ENCODE data around the gene CISTR.

Gene CISTR

GRCh38 chr12:53776872-53777271 is 25.1 kb upstream of the CISTR start:
- no peak for TF ChIP-seq SPI1 (IDR thresholded peaks at IDR 0.05; ENCODE audit: borderline replicate concordance, low read depth)
- no peak for DNase-seq (ENCODE audit: low read depth in 1 of 2, low spot score in 1 of 2)
- Histone ChIP-seq H3K27me3 (ENCODE audit: insufficient read depth, poor library complexity, severe bottlenecking) (peaks cover 33% of the 10 kb centered on the region), H3K27ac (replicated peaks) (no peak overlapping the region), H3K4me3 (replicated peaks; ENCODE audit: insufficient read depth, low read length) (no peak overlapping the region)

- no peak for DNase-seq (ENCODE audit: low read depth in 1 of 2, low spot score in 1 of 2)
- Histone ChIP-seq H3K27me3 (ENCODE audit: insufficient read depth, poor library complexity, severe bottlenecking) (peaks cover 29% of the 10 kb centered on the region), H3K4me3 (replicated peaks; ENCODE audit: insufficient read depth, low read length) (no peak overlapping the region), H3K27ac (replicated peaks) (no peak overlapping the region)
- TF ChIP-seq GABPA (IDR thresholded peaks at IDR 0.05; ENCODE audit: low read depth) = no peak
- TF ChIP-seq CTCF (IDR thresholded peaks at IDR 0.05; ENCODE audit: insufficient read depth, low read length) = no peak
- no peak for TF ChIP-seq SPI1 (IDR thresholded peaks at IDR 0.05; ENCODE audit: borderline replicate concordance, low read depth)
- no peak for TF ChIP-seq POLR2AphosphoS5 (IDR thresholded peaks at IDR 0.05; ENCODE audit: low read depth)
Observed at GRCh38 chr12:53775478-53776145, 23.8 kb upstream of the CISTR start.

- Histone ChIP-seq H3K27ac (replicated peaks) (no peak overlapping the region), H3K4me3 (replicated peaks; ENCODE audit: insufficient read depth, low read length) (no peak overlapping the region), H3K27me3 (ENCODE audit: insufficient read depth, poor library complexity, severe bottlenecking) (peaks cover 38% of the 10 kb centered on the region)
- TF ChIP-seq CTCF (IDR thresholded peaks at IDR 0.05; ENCODE audit: insufficient read depth, low read length) = no peak
- TF ChIP-seq GABPA (IDR thresholded peaks at IDR 0.05; ENCODE audit: low read depth) = no peak
- TF ChIP-seq SPI1 (IDR thresholded peaks at IDR 0.05; ENCODE audit: borderline replicate concordance, low read depth) = no peak
- DNase-seq (ENCODE audit: low read depth in 1 of 2, low spot score in 1 of 2) = no peak
Observed at GRCh38 chr12:53770281-53770680, 18.5 kb upstream of the CISTR start.

GRCh38 chr12:53768976-53769375 is 17.2 kb upstream of the CISTR start:
- Histone ChIP-seq H3K27ac (replicated peaks) (no peak overlapping the region), H3K27me3 (ENCODE audit: insufficient read depth, poor library complexity, severe bottlenecking) (peaks cover 44% of the 10 kb centered on the region), H3K4me3 (replicated peaks; ENCODE audit: insufficient read depth, low read length) (no peak overlapping the region)
- DNase-seq (ENCODE audit: low read depth in 1 of 2, low spot score in 1 of 2) = no peak
- no peak for TF ChIP-seq REST (IDR thresholded peaks at IDR 0.05; ENCODE audit: insufficient replicate concordance, low read depth)
- TF ChIP-seq POLR2AphosphoS5 (IDR thresholded peaks at IDR 0.05; ENCODE audit: low read depth) = no peak
- no peak for TF ChIP-seq GABPA (IDR thresholded peaks at IDR 0.05; ENCODE audit: low read depth)
- TF ChIP-seq SPI1 (IDR thresholded peaks at IDR 0.05; ENCODE audit: borderline replicate concordance, low read depth) = no peak
- no peak for TF ChIP-seq CTCF (IDR thresholded peaks at IDR 0.05; ENCODE audit: insufficient read depth, low read length)

- Histone ChIP-seq H3K27ac (replicated peaks) (no peak overlapping the region), H3K4me3 (replicated peaks; ENCODE audit: insufficient read depth, low read length) (no peak overlapping the region), H3K27me3 (ENCODE audit: insufficient read depth, poor library complexity, severe bottlenecking) (peaks cover 46% of the 10 kb centered on the region)
- DNase-seq (ENCODE audit: low read depth in 1 of 2, low spot score in 1 of 2) = no peak
- TF ChIP-seq GABPA (IDR thresholded peaks at IDR 0.05; ENCODE audit: low read depth) (no peak), CTCF (IDR thresholded peaks at IDR 0.05; ENCODE audit: insufficient read depth, low read length) (no peak), POLR2AphosphoS5 (IDR thresholded peaks at IDR 0.05; ENCODE audit: low read depth) (no peak), SPI1 (IDR thresholded peaks at IDR 0.05; ENCODE audit: borderline replicate concordance, low read depth) (no peak), REST (IDR thresholded peaks at IDR 0.05; ENCODE audit: insufficient replicate concordance, low read depth) (no peak)
Observed at GRCh38 chr12:53766881-53767280, 15.1 kb upstream of the CISTR start.

All from HL-60 (cell line).